Measurements from ENCODE around the gene CFHR4.
"Not testable (repeated sequence)": the region's sequence is repeated elsewhere in the genome, so short reads cannot be mapped to it uniquely, and the experiment has no call there.

CFHR4 gene

DNA sequence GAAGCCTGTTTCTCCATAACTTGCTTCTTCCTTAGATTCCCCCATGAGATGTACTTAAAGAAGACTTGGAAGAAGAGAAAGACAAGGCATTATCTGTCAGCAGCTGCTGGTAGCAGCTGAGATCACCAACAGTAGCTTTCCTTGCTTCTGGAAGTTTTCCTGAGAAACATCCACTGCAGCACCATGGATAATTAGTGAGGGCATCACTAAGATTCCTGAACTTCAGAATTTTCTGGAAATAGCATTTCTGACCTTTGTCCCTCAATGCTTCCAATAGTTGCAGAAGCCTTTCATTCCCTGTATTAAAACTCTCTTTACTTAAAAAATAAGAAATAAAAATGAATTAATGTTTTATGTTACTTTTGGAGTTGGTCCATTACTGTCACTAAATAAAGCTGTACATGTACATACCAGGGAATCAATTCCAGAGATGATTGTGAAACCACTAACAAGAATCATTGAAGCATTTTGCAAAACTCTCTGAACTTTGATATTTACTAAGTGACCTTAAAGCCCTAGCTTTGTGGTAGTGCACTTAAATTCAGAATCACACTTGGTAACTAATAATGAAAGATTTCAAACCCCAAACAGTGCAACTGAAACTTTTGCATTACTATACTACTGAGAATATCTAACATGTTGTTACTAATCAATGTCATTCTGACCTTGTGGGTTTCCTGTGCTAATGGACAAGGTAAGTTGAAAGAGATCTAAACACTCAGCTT, at the start of gene CFHR4:
Gene CFHR4, plus strand, starts transcription at position 538 of the 725 bp plus-strand sequence. Its CDS starts 99 bp downstream, at position 637.
- TF ChIP-seq, protein P1, sequence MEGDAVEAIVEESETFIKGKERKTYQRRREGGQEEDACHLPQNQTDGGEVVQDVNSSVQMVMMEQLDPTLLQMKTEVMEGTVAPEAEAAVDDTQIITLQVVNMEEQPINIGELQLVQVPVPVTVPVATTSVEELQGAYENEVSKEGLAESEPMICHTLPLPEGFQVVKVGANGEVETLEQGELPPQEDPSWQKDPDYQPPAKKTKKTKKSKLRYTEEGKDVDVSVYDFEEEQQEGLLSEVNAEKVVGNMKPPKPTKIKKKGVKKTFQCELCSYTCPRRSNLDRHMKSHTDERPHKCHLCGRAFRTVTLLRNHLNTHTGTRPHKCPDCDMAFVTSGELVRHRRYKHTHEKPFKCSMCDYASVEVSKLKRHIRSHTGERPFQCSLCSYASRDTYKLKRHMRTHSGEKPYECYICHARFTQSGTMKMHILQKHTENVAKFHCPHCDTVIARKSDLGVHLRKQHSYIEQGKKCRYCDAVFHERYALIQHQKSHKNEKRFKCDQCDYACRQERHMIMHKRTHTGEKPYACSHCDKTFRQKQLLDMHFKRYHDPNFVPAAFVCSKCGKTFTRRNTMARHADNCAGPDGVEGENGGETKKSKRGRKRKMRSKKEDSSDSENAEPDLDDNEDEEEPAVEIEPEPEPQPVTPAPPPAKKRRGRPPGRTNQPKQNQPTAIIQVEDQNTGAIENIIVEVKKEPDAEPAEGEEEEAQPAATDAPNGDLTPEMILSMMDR (IDR thresholded peaks at IDR 0.05), result no peak
- TF ChIP-seq ZFX (IDR thresholded peaks at IDR 0.05; ENCODE audit: borderline replicate concordance), result no peak
- no peak within 1 kb of the TSS for H3K27ac ChIP-seq

DNA sequence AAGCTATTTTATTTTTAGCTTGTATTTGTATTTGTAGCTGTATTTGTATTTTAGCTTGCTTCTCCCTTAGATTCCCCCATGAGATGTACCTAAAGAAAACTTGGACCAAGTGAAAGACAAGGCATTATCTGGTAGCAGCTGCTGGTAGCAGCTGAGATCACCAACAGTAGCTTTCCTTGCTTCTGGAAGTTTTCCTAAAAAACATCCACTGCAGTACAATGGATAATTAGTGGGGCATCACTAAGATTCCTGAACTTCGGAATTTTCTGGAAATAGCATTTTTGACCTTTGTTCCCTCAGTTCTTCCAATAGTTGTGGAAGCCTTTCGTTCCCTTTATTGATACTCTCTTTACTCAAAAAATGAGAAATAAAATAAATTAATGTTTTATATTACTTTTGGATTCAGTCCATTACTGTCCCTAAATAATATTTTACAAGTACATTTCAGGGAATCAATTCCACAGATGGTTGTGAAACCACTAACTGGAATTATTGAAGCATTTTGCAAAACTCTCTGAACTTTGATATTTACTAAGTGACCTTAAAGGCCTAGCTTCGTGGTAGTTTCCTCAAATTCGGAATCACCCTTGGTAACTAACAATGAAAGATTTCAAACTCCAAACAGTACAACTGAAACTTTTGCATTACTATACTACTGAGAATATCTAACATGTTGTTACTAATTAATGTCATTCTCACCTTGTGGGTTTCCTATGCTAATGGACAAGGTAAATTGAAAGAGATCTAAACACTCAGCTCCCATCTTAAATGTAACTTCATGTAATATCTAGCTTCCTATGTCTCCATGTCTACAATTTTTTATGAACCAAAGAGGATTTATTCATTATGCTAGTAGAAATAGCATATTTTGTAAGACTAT, 38.0 kb upstream of the CFHR4 start:
- H3K27ac ChIP-seq, result not testable (repeated sequence)

- H3K27ac ChIP-seq, result no peak overlapping the region
- TF ChIP-seq, protein P1 (IDR thresholded peaks at IDR 0.05), result no peak
- TF ChIP-seq ZFX (IDR thresholded peaks at IDR 0.05; ENCODE audit: borderline replicate concordance), result no peak
Measured at GRCh38 chr1:196856053-196856452, 31.8 kb upstream of the CFHR4 start.

DNA sequence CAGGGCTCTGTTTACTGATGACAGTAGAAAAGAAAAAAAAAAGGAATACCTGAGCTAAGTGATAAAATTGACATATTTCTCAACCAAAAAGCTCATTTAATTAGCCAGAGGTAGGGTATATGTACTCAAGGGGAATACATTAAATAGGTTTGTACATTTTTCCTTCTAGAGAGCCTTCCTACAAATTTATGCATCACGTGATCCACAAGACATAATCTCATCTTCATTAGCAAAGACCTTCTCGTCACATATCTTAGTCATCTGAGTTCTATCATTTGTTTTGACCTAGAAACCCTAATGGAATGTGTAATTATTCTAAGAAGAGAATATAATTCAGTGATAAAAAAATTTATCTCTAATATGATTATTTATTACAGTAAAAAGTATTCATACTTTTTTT, 30.7 kb upstream of the CFHR4 start:
- TF ChIP-seq ZFX (IDR thresholded peaks at IDR 0.05; ENCODE audit: borderline replicate concordance), result no peak
- TF ChIP-seq, protein P1 (IDR thresholded peaks at IDR 0.05), result no peak
- no peak overlapping the region for H3K27ac ChIP-seq

- no peak overlapping the region for H3K27ac ChIP-seq
- TF ChIP-seq, protein P1 (IDR thresholded peaks at IDR 0.05), result no peak
- no peak for TF ChIP-seq ZFX (IDR thresholded peaks at IDR 0.05; ENCODE audit: borderline replicate concordance)
Measured at GRCh38 chr1:196858811-196859210, 29.0 kb upstream of the CFHR4 start.

DNA sequence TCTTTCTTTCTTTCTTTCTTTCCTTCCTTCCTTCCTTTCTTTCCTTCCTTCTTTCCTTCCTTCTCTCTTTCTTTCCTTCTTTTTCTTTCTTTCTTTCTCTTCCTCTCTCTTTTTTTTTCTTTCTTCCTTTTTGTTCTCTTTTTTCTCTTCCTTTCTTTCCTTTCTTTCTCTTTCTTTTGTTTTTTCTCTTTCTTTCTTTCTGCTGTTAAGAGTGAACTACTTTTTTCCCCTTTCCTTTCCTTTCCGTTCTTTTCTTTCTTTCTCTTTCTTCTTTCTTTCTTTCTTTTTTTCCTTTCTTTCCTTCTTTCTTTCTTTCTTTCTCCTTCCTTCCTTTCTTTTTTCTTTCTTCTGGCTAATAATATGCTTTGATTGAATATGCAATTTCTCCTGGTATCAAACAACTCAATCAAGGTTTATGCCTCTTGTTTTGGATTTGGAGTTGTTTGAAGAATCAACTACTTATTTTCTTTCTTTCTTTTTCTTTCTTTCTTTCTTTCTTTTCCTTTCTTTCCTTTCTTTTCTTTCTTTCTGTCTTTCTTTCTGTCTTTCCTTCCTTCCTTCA, 27.4 kb upstream of the CFHR4 start:
- no peak for TF ChIP-seq ZFX (IDR thresholded peaks at IDR 0.05; ENCODE audit: borderline replicate concordance)
- TF ChIP-seq, protein P1 (IDR thresholded peaks at IDR 0.05), result no peak
- no peak overlapping the region for H3K27ac ChIP-seq

GRCh38 chr1:196861429-196861828, 26.4 kb upstream of the CFHR4 start:
- TF ChIP-seq, protein P1 (IDR thresholded peaks at IDR 0.05), result no peak
- no peak for TF ChIP-seq ZFX (IDR thresholded peaks at IDR 0.05; ENCODE audit: borderline replicate concordance)
- H3K27ac ChIP-seq, result no peak overlapping the region
